NCI-H69 (cell line): Measurements from ENCODE around the gene OR10P1.
"Not testable (repeated sequence)": the region's sequence is repeated elsewhere in the genome, so short reads cannot be mapped to it uniquely, and the experiment has no call there.

Experiments used
- DNase-seq: peaks from one replicate; lab custom pipeline; 2025; lab: John Stamatoyannopoulos, UW

Gene OR10P1

GRCh38 chr12:55636853-55637252 is at the start of gene OR10P1:
Gene OR10P1, plus strand, starts transcription at chr12:55636892. Its CDS starts 0 bp downstream, at chr12:55636892.
- DNase-seq: no peak

GRCh38 chr12:55590152-55590551 is 46.5 kb upstream of the OR10P1 start:
- DNase-seq: not testable (repeated sequence)

GRCh38 chr12:55607821-55608594 is 28.7 kb upstream of the OR10P1 start:
- no peak for DNase-seq

GRCh38 chr12:55610598-55610997 is 26.1 kb upstream of the OR10P1 start:
- no peak for DNase-seq

GRCh38 chr12:55612646-55613045 is 24.0 kb upstream of the OR10P1 start:
- DNase-seq: no peak

GRCh38 chr12:55614764-55615163 is 21.9 kb upstream of the OR10P1 start:
- no peak for DNase-seq

GRCh38 chr12:55619354-55620138 is 17.1 kb upstream of the OR10P1 start:
- DNase-seq: peak; percentile 79

GRCh38 chr12:55624056-55624455 is 12.6 kb upstream of the OR10P1 start:
- no peak for DNase-seq

GRCh38 chr12:55626154-55626553 is 10.5 kb upstream of the OR10P1 start:
- no peak for DNase-seq

GRCh38 chr12:55629058-55629841 is 7.4 kb upstream of the OR10P1 start:
- DNase-seq: no peak

GRCh38 chr12:55631056-55631455 is 5.6 kb upstream of the OR10P1 start:
- no peak for DNase-seq

GRCh38 chr12:55631733-55632132 is 5.0 kb upstream of the OR10P1 start:
- peak; percentile 7 for DNase-seq

GRCh38 chr12:55633151-55633550 is 3.5 kb upstream of the OR10P1 start:
- DNase-seq: no peak

GRCh38 chr12:55636116-55636655 is 506 bp upstream of the OR10P1 start:
- no peak for DNase-seq

GRCh38 chr12:55637467-55637866 is 775 bp downstream of the OR10P1 start:
- DNase-seq: no peak

GRCh38 chr12:55641595-55641994 is 4.9 kb downstream of the OR10P1 start:
- no peak for DNase-seq

GRCh38 chr12:55642267-55642666 is 5.6 kb downstream of the OR10P1 start:
- no peak for DNase-seq

- no peak for DNase-seq
Observed at GRCh38 chr12:55642669-55643068, 6.0 kb downstream of the OR10P1 start.

- DNase-seq: no peak
Observed at GRCh38 chr12:55644591-55644990, 7.9 kb downstream of the OR10P1 start.

- no peak for DNase-seq
Observed at GRCh38 chr12:55647027-55647426, 10.3 kb downstream of the OR10P1 start.

- not testable (repeated sequence) for DNase-seq
Observed at GRCh38 chr12:55650620-55651298, 14.1 kb downstream of the OR10P1 start.

GRCh38 chr12:55651299-55651683 is 14.6 kb downstream of the OR10P1 start:
- DNase-seq: no peak
